Activated CD4-positive, alpha-beta T cell treated with anti-CD3 and anti-CD28 coated beads for 36 hours (primary cell): ENCODE results near the gene CNTNAP2. TPM values are rescaled to one million over a fixed set of nuclear protein-coding genes. Genes with fewer than 3 reads are reported as not detected.

ENCODE experiments used
- ATAC-seq: fragments of 200-7000 bp; cut with Tn5 transposase; one replicate; pipeline ENCODE4 v1.10.0; 2021; ENCODE audit warnings: mild to moderate bottlenecking, moderate library complexity
- CTCF ChIA-PET: fragments of 350-600 bp; sonication (Branson Sonifier 250); formaldehyde crosslinking; loops from one replicate; lab custom pipeline; 2021; ENCODE audit warnings: antibody characterized with exemption; lab: Charles Lee
- POLR2A ChIA-PET: fragments of 350-600 bp; sonication (Branson Sonifier 250); formaldehyde crosslinking; loops from one replicate; lab custom pipeline; 2021; ENCODE audit warnings: antibody characterized with exemption, inconsistent platforms; lab: Charles Lee
- DNase-seq: peaks from one replicate; pipeline ENCODE4 v3.0.0-alpha.2; 2020
- H3K27ac Mint-ChIP-seq: one replicate; pipeline ENCODE4 v1.8.0; 2021; ENCODE audit warnings: mixed read lengths
- H3K27me3 Mint-ChIP-seq: one replicate; pipeline ENCODE4 v1.8.0; 2021; ENCODE audit warnings: mixed read lengths
- H3K36me3 Mint-ChIP-seq: one replicate; pipeline ENCODE4 v1.8.0; 2021; ENCODE audit warnings: low read depth, mixed read lengths
- H3K4me1 Mint-ChIP-seq: one replicate; pipeline ENCODE4 v1.8.0; 2021; ENCODE audit warnings: mixed read lengths
- H3K4me3 Mint-ChIP-seq: one replicate; pipeline ENCODE4 v1.8.0; 2021; ENCODE audit warnings: mild to moderate bottlenecking, moderate library complexity, mixed read lengths
- H3K9me3 Mint-ChIP-seq: one replicate; pipeline ENCODE4 v1.8.0; 2021; ENCODE audit warnings: low read depth, mixed read lengths
- intact Hi-C, 2 experiments: fragments of 100-400 bp; cut with DNase I in 1 of 2; cut with micrococcal nuclease in 1 of 2; formaldehyde crosslinking; loops; one replicate each; pipeline versions ENCODE4 v1.14.2 to v1.15.1; 2022 to 2024; cut with DNase I, micrococcal nuclease
- total RNA-seq, 2 experiments: library from RNA; stranded (reverse); gene quantifications; one replicate each; pipeline ENCODE4 v1.2.3, GENCODE V29; 2021

CNTNAP2 gene
- total RNA-seq, 2 experiments from 2014 or later = not detected

- no peak overlapping the region for H3K4me3 Mint-ChIP-seq
- intact Hi-C loops = no loop called here
- ChIA-PET CTCF (no interaction called here), POLR2A (no interaction called here)
- no peak overlapping the region for H3K27ac Mint-ChIP-seq
- no peaks in the 10 kb centered on the region for H3K9me3 Mint-ChIP-seq
- DNase-seq (no peak), ATAC-seq (no peak)
- no peaks in the 10 kb centered on the region for H3K27me3 Mint-ChIP-seq
- no peaks in the 10 kb centered on the region for H3K36me3 Mint-ChIP-seq
- H3K4me1 Mint-ChIP-seq = no peaks in the 10 kb centered on the region
Measured at GRCh38 chr7:147519062-147519461, 1402.5 kb downstream of the CNTNAP2 start.

GRCh38 chr7:147523056-147523455 lies 1406.5 kb downstream of the CNTNAP2 start:
- Mint-ChIP-seq H3K4me3 (no peak overlapping the region), H3K9me3 (peaks cover 3% of the 10 kb centered on the region), H3K27me3 (no peaks in the 10 kb centered on the region), H3K36me3 (no peaks in the 10 kb centered on the region), H3K4me1 (no peaks in the 10 kb centered on the region), H3K27ac (no peak overlapping the region)
- DNase-seq = no peak
- ChIA-PET POLR2A (no interaction called here), CTCF (no interaction called here)
- intact Hi-C loops = no loop called here
- no peak for ATAC-seq

- ATAC-seq (no peak), DNase-seq (no peak)
- Mint-ChIP-seq H3K36me3 (no peaks in the 10 kb centered on the region), H3K27me3 (no peaks in the 10 kb centered on the region), H3K4me1 (no peaks in the 10 kb centered on the region), H3K27ac (no peak overlapping the region), H3K4me3 (no peak overlapping the region), H3K9me3 (peaks cover 3% of the 10 kb centered on the region)
- CTCF ChIA-PET = no interaction called here
- POLR2A ChIA-PET = no interaction called here
- intact Hi-C loops = no loop called here
Measured at GRCh38 chr7:147524726-147525250, 1408.2 kb downstream of the CNTNAP2 start.

DNA sequence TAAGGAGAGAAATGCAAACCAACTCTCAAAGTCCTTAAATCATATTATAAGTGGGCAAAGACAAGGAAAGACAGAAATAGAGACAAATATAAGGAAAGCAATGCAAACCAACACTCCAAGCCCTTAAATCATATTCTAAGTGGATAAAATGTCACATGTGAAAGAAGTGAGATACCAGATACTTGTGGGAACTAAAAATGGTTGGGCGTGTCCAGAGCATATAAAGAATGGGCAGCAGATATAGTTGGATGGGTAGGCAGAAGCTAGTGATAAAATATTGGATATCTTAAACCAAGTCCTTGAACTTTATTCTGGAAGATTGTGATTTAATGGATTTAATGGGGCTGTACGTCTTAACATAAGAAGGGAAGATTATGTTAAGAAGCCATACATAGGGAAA lies 1408.7 kb downstream of the CNTNAP2 start:
- DNase-seq (no peak), ATAC-seq (no peak)
- Mint-ChIP-seq H3K4me1 (no peaks in the 10 kb centered on the region), H3K9me3 (peaks cover 3% of the 10 kb centered on the region), H3K36me3 (no peaks in the 10 kb centered on the region), H3K27ac (no peak overlapping the region), H3K4me3 (no peak overlapping the region), H3K27me3 (no peaks in the 10 kb centered on the region)
- POLR2A ChIA-PET = no interaction called here
- CTCF ChIA-PET = interaction anchor here (0.7 kb wide), 1 partner anchor 9 kb away, joined by 3 read pairs; no protein-coding TSS in a partner anchor
- intact Hi-C loops = no loop called here

DNA sequence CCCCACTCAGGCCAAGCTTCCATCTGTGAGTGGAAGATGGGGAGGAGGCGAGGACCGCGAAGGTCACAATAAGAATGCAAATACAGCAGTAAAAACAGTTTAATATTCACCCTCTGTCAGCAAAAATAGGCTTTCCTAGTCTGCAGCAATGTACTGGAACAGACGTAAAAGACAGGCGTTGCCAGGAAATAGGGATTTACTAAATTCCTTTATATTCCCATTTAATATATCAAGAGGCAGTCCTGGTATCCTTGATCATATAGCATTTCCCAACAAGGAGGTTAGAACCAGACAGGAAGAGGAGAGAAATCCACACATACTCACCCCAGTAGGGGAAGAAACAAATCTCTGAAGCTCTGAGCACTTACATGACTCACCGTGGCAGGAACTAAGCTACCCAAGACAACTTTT lies 1419.1 kb downstream of the CNTNAP2 start:
- ATAC-seq (no peak), DNase-seq (no peak)
- POLR2A ChIA-PET = no interaction called here
- Mint-ChIP-seq H3K27me3 (no peaks in the 10 kb centered on the region), H3K36me3 (no peaks in the 10 kb centered on the region), H3K27ac (no peak overlapping the region), H3K4me3 (no peak overlapping the region), H3K9me3 (peaks cover 11% of the 10 kb centered on the region), H3K4me1 (no peaks in the 10 kb centered on the region)
- intact Hi-C loops = no loop called here
- CTCF ChIA-PET = no interaction called here

DNA sequence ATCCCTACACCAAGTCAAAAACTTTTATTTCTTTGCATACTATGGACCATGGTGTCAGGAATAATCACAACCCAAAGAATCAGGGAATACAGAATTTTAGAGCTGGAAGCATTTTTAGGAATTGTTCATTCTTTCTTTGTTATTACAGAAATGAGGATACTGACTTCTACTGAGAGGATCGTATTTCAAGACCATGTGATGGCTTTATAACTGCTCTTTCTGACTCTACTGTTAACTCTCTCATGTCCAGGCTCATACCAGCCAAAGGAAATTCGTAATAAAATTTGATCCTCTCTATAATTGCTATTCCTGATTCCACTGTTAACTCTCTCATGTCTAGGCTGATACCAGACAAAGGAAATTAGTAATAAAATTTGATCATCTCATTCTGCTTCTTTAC lies 1423.1 kb downstream of the CNTNAP2 start:
- H3K9me3 Mint-ChIP-seq = peaks cover 8% of the 10 kb centered on the region
- H3K27ac Mint-ChIP-seq = no peak overlapping the region
- no peak for DNase-seq
- no peaks in the 10 kb centered on the region for H3K27me3 Mint-ChIP-seq
- ChIA-PET CTCF (no interaction called here), POLR2A (no interaction called here)
- H3K4me1 Mint-ChIP-seq = no peaks in the 10 kb centered on the region
- intact Hi-C loops = no loop called here
- H3K36me3 Mint-ChIP-seq = no peaks in the 10 kb centered on the region
- ATAC-seq = no peak
- no peak overlapping the region for H3K4me3 Mint-ChIP-seq

DNA sequence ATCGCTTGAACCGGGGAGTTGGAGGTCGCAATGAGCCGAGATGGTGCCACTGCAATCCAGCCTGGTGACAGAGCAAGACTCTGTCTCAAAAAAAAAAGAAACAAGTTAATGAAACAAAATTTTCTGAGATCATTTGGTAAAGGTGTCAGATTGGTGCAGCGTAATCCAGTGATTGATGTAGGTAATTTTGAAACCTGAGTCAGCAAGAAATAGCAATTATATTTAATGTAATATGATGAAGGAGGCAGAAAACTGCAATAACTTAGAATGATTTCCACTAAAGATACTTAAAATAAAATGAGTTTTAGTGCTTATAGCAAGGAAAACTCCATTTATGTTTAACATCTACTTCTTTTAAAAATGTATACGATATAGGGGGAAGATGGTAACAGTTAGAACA lies 1424.1 kb downstream of the CNTNAP2 start:
- intact Hi-C loops = no loop called here
- ATAC-seq (no peak), DNase-seq (no peak)
- Mint-ChIP-seq H3K27me3 (no peaks in the 10 kb centered on the region), H3K4me3 (no peak overlapping the region), H3K36me3 (no peaks in the 10 kb centered on the region), H3K9me3 (peaks cover 11% of the 10 kb centered on the region), H3K4me1 (no peaks in the 10 kb centered on the region), H3K27ac (no peak overlapping the region)
- POLR2A ChIA-PET = no interaction called here
- CTCF ChIA-PET = no interaction called here

- CTCF ChIA-PET = no interaction called here
- no peaks in the 10 kb centered on the region for H3K4me1 Mint-ChIP-seq
- H3K4me3 Mint-ChIP-seq = no peak overlapping the region
- no peak for DNase-seq
- intact Hi-C loops = no loop called here
- H3K27me3 Mint-ChIP-seq = no peaks in the 10 kb centered on the region
- no peak for ATAC-seq
- POLR2A ChIA-PET = no interaction called here
- peaks cover 14% of the 10 kb centered on the region for H3K9me3 Mint-ChIP-seq
- H3K36me3 Mint-ChIP-seq = no peaks in the 10 kb centered on the region
- no peak overlapping the region for H3K27ac Mint-ChIP-seq
Measured at GRCh38 chr7:147541261-147541660, 1424.7 kb downstream of the CNTNAP2 start.

DNA sequence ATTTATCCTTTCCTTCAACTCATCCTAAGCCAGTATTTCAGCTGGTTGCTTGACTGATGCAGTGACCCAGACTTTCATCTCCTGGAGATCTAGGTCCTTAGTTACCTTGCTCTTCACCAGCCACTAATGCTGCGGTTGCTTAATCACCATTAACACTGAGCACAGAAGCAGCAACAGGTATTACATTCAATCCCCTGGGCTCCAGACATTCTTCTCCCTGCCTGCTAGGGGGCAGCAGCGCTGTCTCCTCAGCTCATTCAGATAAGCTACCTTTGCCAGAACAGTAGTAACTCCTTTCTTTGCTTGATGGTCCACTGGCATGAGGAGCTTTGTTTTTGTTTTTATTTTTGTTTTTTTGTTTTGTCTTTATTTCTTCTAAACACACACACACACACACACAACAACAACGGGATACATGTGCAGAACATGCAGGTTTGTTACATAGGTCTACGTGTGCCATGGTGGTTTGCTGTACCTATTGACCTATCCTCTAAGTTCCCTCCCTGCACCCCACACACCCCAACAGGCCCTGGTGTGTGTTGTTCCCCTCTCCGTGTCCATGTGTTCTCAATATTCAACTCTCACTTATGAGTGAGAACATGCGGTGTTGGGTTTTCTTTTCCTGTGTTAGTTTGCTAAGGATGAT lies 1430.8 kb downstream of the CNTNAP2 start:
- no peak for ATAC-seq
- ChIA-PET CTCF (interaction anchor here (0.6 kb wide), 1 partner anchor 461 kb away, joined by 3 read pairs; no protein-coding TSS in a partner anchor), POLR2A (no interaction called here)
- H3K27me3 Mint-ChIP-seq = no peaks in the 10 kb centered on the region
- H3K36me3 Mint-ChIP-seq = no peaks in the 10 kb centered on the region
- peak; percentile 41 for DNase-seq
- no peaks in the 10 kb centered on the region for H3K4me1 Mint-ChIP-seq
- peaks cover 9% of the 10 kb centered on the region for H3K9me3 Mint-ChIP-seq
- H3K4me3 Mint-ChIP-seq = no peak overlapping the region
- no peak overlapping the region for H3K27ac Mint-ChIP-seq
- intact Hi-C loops = loop anchor here in 1 of 2 experiments (1.0 kb wide), 1 partner anchor 537 kb away; no protein-coding TSS in a partner anchor

GRCh38 chr7:147556317-147556716 lies 1439.7 kb downstream of the CNTNAP2 start:
- ATAC-seq (no peak), DNase-seq (no peak)
- CTCF ChIA-PET = no interaction called here
- no peaks in the 10 kb centered on the region for H3K4me1 Mint-ChIP-seq
- POLR2A ChIA-PET = no interaction called here
- intact Hi-C loops = no loop called here
- H3K27me3 Mint-ChIP-seq = no peaks in the 10 kb centered on the region
- H3K4me3 Mint-ChIP-seq = no peak overlapping the region
- H3K27ac Mint-ChIP-seq = no peak overlapping the region
- no peaks in the 10 kb centered on the region for H3K9me3 Mint-ChIP-seq
- H3K36me3 Mint-ChIP-seq = no peaks in the 10 kb centered on the region

DNA sequence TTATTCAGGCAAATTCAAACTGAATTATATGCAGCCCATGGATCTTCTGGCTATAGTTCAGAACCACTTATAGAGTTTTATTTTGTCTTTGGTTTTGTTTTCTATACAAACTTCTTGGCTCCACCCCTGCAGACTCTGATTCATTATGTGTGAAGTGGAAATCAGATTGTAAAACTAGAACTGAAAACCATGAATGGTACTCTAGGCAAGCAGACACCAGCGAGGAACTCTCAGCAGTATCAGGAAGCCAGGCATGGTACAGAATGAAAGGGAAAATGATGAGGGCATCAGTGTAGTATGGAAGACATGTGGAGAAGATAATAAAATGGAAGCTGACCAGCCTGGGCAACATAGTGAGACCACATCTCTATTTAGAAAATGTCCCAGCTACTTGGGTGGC lies 1447.1 kb downstream of the CNTNAP2 start:
- H3K4me1 Mint-ChIP-seq = no peaks in the 10 kb centered on the region
- DNase-seq (no peak), ATAC-seq (no peak)

GRCh38 chr7:147564786-147565476 lies 1448.3 kb downstream of the CNTNAP2 start:
- Mint-ChIP-seq H3K9me3 (peaks cover 9% of the 10 kb centered on the region), H3K36me3 (no peaks in the 10 kb centered on the region), H3K27me3 (no peaks in the 10 kb centered on the region), H3K4me1 (no peaks in the 10 kb centered on the region), H3K4me3 (no peak overlapping the region), H3K27ac (no peak overlapping the region)
- ATAC-seq (no peak), DNase-seq (no peak)
- POLR2A ChIA-PET = no interaction called here
- CTCF ChIA-PET = no interaction called here
- intact Hi-C loops = no loop called here

More for the DNA sequence above, 1447.1 kb downstream of the CNTNAP2 start:
- Mint-ChIP-seq H3K27ac (no peak overlapping the region), H3K27me3 (no peaks in the 10 kb centered on the region), H3K36me3 (no peaks in the 10 kb centered on the region), H3K4me3 (no peak overlapping the region), H3K9me3 (peaks cover 9% of the 10 kb centered on the region)
- intact Hi-C loops = no loop called here
- ChIA-PET POLR2A (no interaction called here), CTCF (interaction anchor here (0.6 kb wide), 1 partner anchor 1578 kb away, joined by 3 read pairs; no protein-coding TSS in a partner anchor)
